Measurements from ENCODE around the gene ZFYVE21.

DNA sequence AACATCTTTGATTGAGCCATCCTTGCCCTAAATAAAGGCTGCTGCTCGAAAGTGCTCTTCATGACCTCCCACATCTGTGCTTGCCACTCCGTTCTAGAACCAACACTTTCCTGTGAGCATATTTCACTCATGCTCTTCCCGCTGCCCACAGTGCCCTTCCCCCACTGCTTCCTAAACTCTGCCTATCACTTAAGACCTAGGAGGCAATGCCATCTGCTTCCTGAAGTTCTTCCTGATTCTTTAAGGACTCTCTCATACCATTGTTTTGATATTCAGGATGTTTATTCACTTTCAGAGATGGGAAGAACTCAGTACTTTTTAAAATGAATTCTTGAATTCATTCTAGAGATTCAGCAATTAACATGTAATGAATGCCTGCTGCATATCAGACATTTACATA is 49.9 kb downstream of the ZFYVE21 start:
- no peak for TF ChIP-seq GATA2 (IDR thresholded peaks at IDR 0.05; ENCODE audit: low read depth, low read length)
- no peak for TF ChIP-seq GATA3 (IDR thresholded peaks at IDR 0.05; ENCODE audit: low read depth, low read length)
